CD14-positive monocyte (primary cell): ENCODE measurements around the gene SDK1. TPM values are rescaled to one million over a fixed set of nuclear protein-coding genes. Genes with fewer than 3 reads are reported as not detected.

Experiments
- DNase-seq, 3 donors: peaks; one replicate each; pipeline ENCODE4 v3.0.0-alpha.2; 2011 to 2022
- H2AFZ ChIP-seq: 2 replicates; pipeline ENCODE4 v1.6.0; 2012; ENCODE audit warnings: mild to moderate bottlenecking, low read depth, low read length, inconsistent platforms; ENCODE audit not compliant: insufficient read depth, poor library complexity, severe bottlenecking
- H3K27ac ChIP-seq, 2 donors: 1 replicate in 1 of 2; 2 replicates in 1 of 2; pipeline ENCODE4 v1.5.1; 2012 to 2013; ENCODE audit warnings: low read length in 2 of 2, control low read depth in 1 of 2, inconsistent platforms in 1 of 2, low read depth in 1 of 2, mild to moderate bottlenecking in 1 of 2
- H3K27me3 ChIP-seq, 2 donors: one replicate each; pipeline versions ENCODE4 v1.6.0 to v1.6.1; 2011 to 2013; ENCODE audit warnings: low read length in 2 of 2; ENCODE audit not compliant: control insufficient read depth in 2 of 2, insufficient read depth in 2 of 2
- H3K36me3 ChIP-seq, 2 donors: replicated peaks in 1 of 2; 1 replicate in 1 of 2; 2 replicates in 1 of 2; pipeline versions ENCODE4 v1.5.1 to v1.6.1; 2012 to 2013; ENCODE audit warnings: low read length in 2 of 2, control low read depth in 1 of 2, inconsistent platforms in 1 of 2, mild to moderate bottlenecking in 1 of 2; ENCODE audit not compliant: insufficient read depth in 2 of 2, control insufficient read depth in 1 of 2
- H3K4me1 ChIP-seq, 2 donors: 1 replicate in 1 of 2; 2 replicates in 1 of 2; pipeline versions ENCODE4 v1.5.1 to v1.6.1; 2012 to 2013; ENCODE audit warnings: low read length in 2 of 2, control low read depth in 1 of 2, inconsistent platforms in 1 of 2, mild to moderate bottlenecking in 1 of 2, moderate library complexity in 1 of 2; ENCODE audit not compliant: insufficient read depth in 2 of 2, control insufficient read depth in 1 of 2
- H3K4me2 ChIP-seq: replicated peaks from 2 replicates; pipeline ENCODE3; 2012; ENCODE audit warnings: low read length, moderate library complexity, mild to moderate bottlenecking; ENCODE audit not compliant: poor library complexity, severe bottlenecking; ENCODE audit errors: extremely low read depth
- H3K4me3 ChIP-seq, 3 experiments: fragments of 200-600 bp in 1 of 3; sonication (generic) in 1 of 3; replicated peaks in 1 of 3; 1 replicate in 2 of 3; 2 replicates in 1 of 3; pipeline ENCODE4 v1.5.1; 2011 to 2013; ENCODE audit warnings: low read length in 3 of 3, mild to moderate bottlenecking in 3 of 3, control low read depth in 2 of 3, low read depth in 2 of 3, inconsistent platforms in 1 of 3, moderate library complexity in 1 of 3
- H3K79me2 ChIP-seq: 2 replicates; pipeline ENCODE4 v1.6.0; 2012; ENCODE audit warnings: mild to moderate bottlenecking, control low read depth, inconsistent platforms, low read length, moderate library complexity; ENCODE audit not compliant: insufficient read depth
- H3K9ac ChIP-seq: 2 replicates; pipeline ENCODE4 v1.6.0; 2017; ENCODE audit warnings: low read length, mild to moderate bottlenecking; ENCODE audit not compliant: insufficient read depth, poor library complexity, severe bottlenecking
- H3K9me3 ChIP-seq, 2 donors: replicated peaks in 1 of 2; 1 replicate in 1 of 2; 2 replicates in 1 of 2; pipeline versions ENCODE4 v1.5.1 to v1.6.1; 2012 to 2013; ENCODE audit warnings: low read length in 2 of 2, control low read depth in 1 of 2; ENCODE audit not compliant: control insufficient read depth in 1 of 2, insufficient read depth in 1 of 2
- H4K20me1 ChIP-seq: 2 replicates; pipeline ENCODE4 v1.6.0; 2012; ENCODE audit warnings: mild to moderate bottlenecking, low read length, control low read depth, moderate library complexity; ENCODE audit not compliant: insufficient read depth
- H3K27ac Mint-ChIP-seq, 7 donors: one replicate each; pipeline ENCODE4 v1.8.0; 2020; ENCODE audit warnings: mild to moderate bottlenecking in 7 of 7, mixed read lengths in 7 of 7, moderate library complexity in 6 of 7, inconsistent platforms in 2 of 7
- H3K27me3 Mint-ChIP-seq, 3 donors: one replicate each; pipeline ENCODE4 v1.8.0; 2021 to 2022; ENCODE audit warnings: low read depth in 3 of 3, mild to moderate bottlenecking in 3 of 3, mixed read lengths in 3 of 3, moderate library complexity in 3 of 3, inconsistent platforms in 1 of 3
- H3K36me3 Mint-ChIP-seq, 2 donors: one replicate each; pipeline ENCODE4 v1.8.0; 2020; ENCODE audit warnings: mixed read lengths in 2 of 2, inconsistent platforms in 1 of 2, mild to moderate bottlenecking in 1 of 2
- H3K4me1 Mint-ChIP-seq: one replicate; pipeline ENCODE4 v1.8.0; 2020; ENCODE audit warnings: mild to moderate bottlenecking, mixed read lengths
- H3K4me3 Mint-ChIP-seq, 2 donors: one replicate each; pipeline ENCODE4 v1.8.0; 2020; ENCODE audit warnings: mild to moderate bottlenecking in 2 of 2, mixed read lengths in 2 of 2, moderate library complexity in 1 of 2
- H3K9me3 Mint-ChIP-seq, 7 donors: one replicate each; pipeline ENCODE4 v1.8.0; 2020 to 2022; ENCODE audit warnings: mixed read lengths in 7 of 7, mild to moderate bottlenecking in 6 of 7, moderate library complexity in 6 of 7, inconsistent platforms in 2 of 7
- WGBS: methylation state at CpG from one replicate; pipeline ENCODE4 v1.1.5; 2013; ENCODE audit warnings: missing lambda C conversion rate; ENCODE audit not compliant: insufficient coverage; 5-methylcytosine and 5-hydroxymethylcytosine counted together
- intact Hi-C, 2 donors: fragments of 100-400 bp; cut with micrococcal nuclease; formaldehyde crosslinking; loops; one replicate each; pipeline versions ENCODE4 v1.15.0 to v1.15.1; 2023
- polyA plus RNA-seq, 3 donors: library from polyadenylated mRNA; depleted of rRNA in 1 of 3; unstranded in 2 of 3; stranded (reverse) in 1 of 3; fragments of 300-500 nt in 2 of 3; fragments of >200 nt in 1 of 3; fragmentation: Illumina TruSeq in 2 of 3; gene quantifications; 1 replicate in 2 of 3; 2 replicates in 1 of 3; pipeline ENCODE4 v1.2.3, GENCODE V29; 2012 to 2021
- TF ChIP-seq, protein P1 (sequence below): fragments of 200-600 bp; IDR thresholded peaks from one replicate; pipeline ENCODE4 v1.8.0; 2022; ENCODE audit warnings: antibody characterized with exemption, mild to moderate bottlenecking

The SDK1 gene
- polyA plus RNA-seq, 3 donors = 0.01 TPM; not detected in 2

DNA sequence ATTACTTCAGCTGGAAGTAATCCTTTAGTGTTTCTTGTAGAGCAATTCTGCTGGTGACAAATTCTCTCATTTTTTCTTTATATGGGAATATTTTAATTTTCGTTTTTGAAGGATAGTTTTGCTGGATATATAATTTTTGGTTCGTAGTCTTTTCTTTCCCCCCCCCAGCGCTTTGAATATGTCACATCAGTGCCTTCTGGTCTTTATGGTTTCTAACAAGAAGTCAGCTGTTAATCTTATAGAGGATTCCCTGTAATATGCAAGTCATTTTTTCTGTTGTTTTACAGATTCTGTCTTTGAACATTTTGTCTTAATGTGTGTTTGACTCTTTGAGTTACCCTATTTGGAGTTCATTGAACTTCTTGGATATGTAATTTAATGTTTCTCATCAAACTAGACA lies 96.3 kb downstream of the SDK1 start:
- H3K9me3 Mint-ChIP-seq = peaks cover 5 to 18% (median 9%) of the 10 kb centered on the region in 7 donors

DNA sequence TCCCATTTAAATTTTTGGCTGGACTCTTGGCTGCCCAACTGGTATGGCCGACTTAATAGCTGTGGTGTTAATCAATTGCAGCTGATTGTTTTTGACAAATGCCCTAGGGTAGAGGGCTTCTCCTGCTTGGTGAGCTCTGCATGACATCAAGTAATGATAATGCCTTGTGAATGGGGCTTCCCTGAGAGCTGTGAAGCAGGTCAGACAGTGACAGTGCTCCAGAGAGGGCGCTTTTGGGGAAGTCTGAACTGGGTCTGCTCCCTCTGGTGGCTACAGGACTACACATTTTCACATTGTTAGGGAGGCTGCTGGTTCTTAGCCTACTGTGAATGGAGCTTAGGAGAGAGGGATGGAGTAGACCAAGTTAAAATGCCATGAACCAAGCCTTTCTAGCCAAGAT lies 98.8 kb downstream of the SDK1 start:
- H3K79me2 ChIP-seq = no peaks in the 10 kb centered on the region
- H3K9me3 Mint-ChIP-seq = peaks cover 4 to 15% (median 9%) of the 10 kb centered on the region in 7 donors
- WGBS = 56% methylated on average over 2 of the region's 2 CpGs

More for the DNA sequence above, 96.3 kb downstream of the SDK1 start:
- Histone ChIP-seq H3K9me3 (peaks cover 0 to 6% of the 10 kb centered on the region in 2 donors), H3K79me2 (no peaks in the 10 kb centered on the region), H3K4me1 (no peaks in the 10 kb centered on the region), H2AFZ (no peak overlapping the region), H3K4me2 (no peak overlapping the region), H4K20me1 (no peaks in the 10 kb centered on the region), H3K27ac (no peak overlapping the region), H3K9ac (no peak overlapping the region), H3K36me3 (no peaks in the 10 kb centered on the region), H3K27me3 (no peaks in the 10 kb centered on the region), H3K4me3 (no peak overlapping the region)
- Mint-ChIP-seq H3K27ac (no peak overlapping the region), H3K27me3 (peaks cover 0 to 2% (median 0%) of the 10 kb centered on the region in 3 donors), H3K4me3 (no peak overlapping the region), H3K36me3 (no peaks in the 10 kb centered on the region), H3K4me1 (no peaks in the 10 kb centered on the region)
- TF ChIP-seq, protein P1, sequence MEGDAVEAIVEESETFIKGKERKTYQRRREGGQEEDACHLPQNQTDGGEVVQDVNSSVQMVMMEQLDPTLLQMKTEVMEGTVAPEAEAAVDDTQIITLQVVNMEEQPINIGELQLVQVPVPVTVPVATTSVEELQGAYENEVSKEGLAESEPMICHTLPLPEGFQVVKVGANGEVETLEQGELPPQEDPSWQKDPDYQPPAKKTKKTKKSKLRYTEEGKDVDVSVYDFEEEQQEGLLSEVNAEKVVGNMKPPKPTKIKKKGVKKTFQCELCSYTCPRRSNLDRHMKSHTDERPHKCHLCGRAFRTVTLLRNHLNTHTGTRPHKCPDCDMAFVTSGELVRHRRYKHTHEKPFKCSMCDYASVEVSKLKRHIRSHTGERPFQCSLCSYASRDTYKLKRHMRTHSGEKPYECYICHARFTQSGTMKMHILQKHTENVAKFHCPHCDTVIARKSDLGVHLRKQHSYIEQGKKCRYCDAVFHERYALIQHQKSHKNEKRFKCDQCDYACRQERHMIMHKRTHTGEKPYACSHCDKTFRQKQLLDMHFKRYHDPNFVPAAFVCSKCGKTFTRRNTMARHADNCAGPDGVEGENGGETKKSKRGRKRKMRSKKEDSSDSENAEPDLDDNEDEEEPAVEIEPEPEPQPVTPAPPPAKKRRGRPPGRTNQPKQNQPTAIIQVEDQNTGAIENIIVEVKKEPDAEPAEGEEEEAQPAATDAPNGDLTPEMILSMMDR = no peak
- WGBS = no CpG with 5 or more reads among the region's 3 CpGs
- DNase-seq = no peak
- intact Hi-C loops = no loop called here

More for the DNA sequence above, 98.8 kb downstream of the SDK1 start:
- Mint-ChIP-seq H3K27ac (no peak overlapping the region), H3K4me3 (no peak overlapping the region), H3K36me3 (no peaks in the 10 kb centered on the region), H3K4me1 (no peaks in the 10 kb centered on the region), H3K27me3 (peaks cover 0 to 4% (median 2%) of the 10 kb centered on the region in 3 donors)
- TF ChIP-seq, protein P1 = peak; percentile 16
- Histone ChIP-seq H3K36me3 (no peaks in the 10 kb centered on the region), H3K27me3 (no peaks in the 10 kb centered on the region), H3K9me3 (peaks cover 0 to 6% of the 10 kb centered on the region in 2 donors), H3K4me2 (no peak overlapping the region), H2AFZ (no peak overlapping the region), H3K4me1 (no peaks in the 10 kb centered on the region), H4K20me1 (no peaks in the 10 kb centered on the region), H3K27ac (no peak overlapping the region), H3K9ac (no peak overlapping the region), H3K4me3 (no peak overlapping the region)
- intact Hi-C loops = no loop called here
- peak in 1 of 3 donors; percentile 4 for DNase-seq
